ENCODE data around the gene SHOC1.
A peak's percentile ranks its signal among the peaks of the same experiment; 100 is the strongest.

SHOC1 gene

GRCh38 chr9:111836311-111836710, 41.6 kb upstream of the SHOC1 start:
- TF ChIP-seq ZFX (IDR thresholded peaks at IDR 0.05) (no peak), CTCF (conservative IDR thresholded peaks at IDR 0.05) (no peak)
- H3K27ac ChIP-seq, result no peak overlapping the region

- TF ChIP-seq ZFX (IDR thresholded peaks at IDR 0.05), result no peak
- no peak for TF ChIP-seq CTCF (conservative IDR thresholded peaks at IDR 0.05)
- no peak overlapping the region for H3K27ac ChIP-seq
These were observed 39.2 kb upstream of the SHOC1 start for GRCh38 chr9:111833941-111834340.

DNA sequence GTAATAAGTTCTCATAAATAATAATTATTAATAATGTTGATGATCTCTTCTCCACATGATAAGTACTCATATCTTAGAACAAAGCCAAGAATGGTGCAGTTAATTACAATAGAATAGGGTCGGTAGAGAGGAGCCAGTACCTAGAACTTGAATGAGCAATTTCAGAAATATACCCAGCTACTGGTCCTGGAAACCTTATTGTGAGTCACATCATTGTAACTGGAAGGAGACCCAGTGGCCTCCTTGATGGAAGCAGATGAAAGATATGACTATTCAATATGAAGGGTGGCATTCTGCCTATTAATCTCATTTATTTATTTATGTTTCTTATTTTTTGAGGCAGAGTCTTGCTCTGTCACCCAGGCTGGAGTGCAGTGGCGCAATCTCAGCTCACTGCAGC, 37.7 kb upstream of the SHOC1 start:
- TF ChIP-seq CTCF (conservative IDR thresholded peaks at IDR 0.05) (no peak), ZFX (IDR thresholded peaks at IDR 0.05) (no peak)
- H3K27ac ChIP-seq, result no peak overlapping the region

- H3K27ac ChIP-seq, result no peak overlapping the region
- no peak for TF ChIP-seq ZFX (IDR thresholded peaks at IDR 0.05)
- TF ChIP-seq CTCF (conservative IDR thresholded peaks at IDR 0.05), result no peak
These were observed 36.8 kb upstream of the SHOC1 start for GRCh38 chr9:111831371-111832108.

DNA sequence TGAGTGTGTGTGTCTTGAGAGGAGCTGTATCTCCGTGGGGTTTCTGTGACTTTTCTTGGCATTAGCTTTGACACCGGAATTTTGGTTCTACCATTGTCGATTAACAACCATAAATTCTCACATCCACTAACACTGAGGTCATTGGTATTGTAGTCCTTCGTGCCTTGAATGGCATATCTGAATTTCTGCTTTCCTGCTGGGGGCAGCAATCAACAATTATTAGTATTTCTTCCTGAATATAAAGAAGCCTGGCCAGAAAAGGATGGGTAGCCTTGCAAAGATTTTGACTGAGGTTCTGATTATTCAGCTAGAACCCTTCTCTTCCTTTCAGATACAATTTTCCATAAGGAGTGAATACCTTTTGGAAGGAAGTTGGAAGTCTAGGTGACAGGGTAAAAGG, 33.5 kb upstream of the SHOC1 start:
- H3K27ac ChIP-seq, result no peak overlapping the region
- TF ChIP-seq ZFX (IDR thresholded peaks at IDR 0.05), result no peak
- TF ChIP-seq CTCF (conservative IDR thresholded peaks at IDR 0.05), result peak; percentile 31

GRCh38 chr9:111825468-111826145, 30.9 kb upstream of the SHOC1 start:
- TF ChIP-seq CTCF (conservative IDR thresholded peaks at IDR 0.05), result no peak
- TF ChIP-seq ZFX (IDR thresholded peaks at IDR 0.05), result no peak
- no peak overlapping the region for H3K27ac ChIP-seq

DNA sequence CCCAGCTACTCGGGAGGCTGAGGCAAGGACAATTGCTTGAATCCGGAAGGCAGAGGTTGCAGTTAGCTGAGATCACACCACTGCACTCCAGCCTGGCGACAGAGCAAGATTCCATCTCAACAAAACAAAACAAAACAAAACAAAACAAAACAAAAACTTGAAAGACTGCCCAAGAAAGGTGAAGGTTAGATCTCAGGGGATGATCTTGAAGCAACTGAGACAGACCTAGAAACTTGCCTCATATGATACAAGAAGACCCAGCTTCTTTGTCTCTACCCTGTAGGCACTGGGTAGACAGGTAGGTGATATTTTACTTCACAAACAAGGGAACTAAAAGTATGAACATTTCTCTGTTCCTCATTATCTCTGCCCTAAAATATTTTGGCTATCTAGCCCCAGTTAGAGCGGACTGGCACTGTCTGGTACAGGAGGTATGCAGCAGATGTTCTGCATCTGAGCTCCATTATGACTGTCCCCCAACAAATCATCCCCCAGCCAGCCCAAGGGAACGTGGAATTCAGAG, 26.3 kb upstream of the SHOC1 start:
- no peak for TF ChIP-seq CTCF (conservative IDR thresholded peaks at IDR 0.05)
- TF ChIP-seq ZFX (IDR thresholded peaks at IDR 0.05), result no peak
- no peak overlapping the region for H3K27ac ChIP-seq

Measured in C4-2B (cell line).